K562 (cell line): ENCODE results near the gene RNU6-9. TPM values are rescaled to one million over a fixed set of nuclear protein-coding genes. Genes with fewer than 3 reads are reported as not detected.
A peak's percentile ranks its signal among the peaks of the same experiment; 100 is the strongest.

Experiments used
- ATAC-seq: fragments of 200-7000 bp; cut with Tn5 transposase; 3 replicates; pipeline ENCODE4 v1.9.1; 2020; ENCODE audit warnings: moderate library complexity
- BruUV-seq: library from RNA; stranded (reverse); fragments of 400-500 nt; replicated peaks from 2 replicates; lab custom pipeline; 2021; lab: Mats Ljungman, UMichigan
- CTCF ChIA-PET: fragments of 300-600 bp; formaldehyde crosslinking; extraction: SDS; loops from one replicate; lab custom pipeline; 2021; ENCODE audit warnings: low intra/inter-chr PET ratio; lab: Yijun Ruan, JAX
- POLR2A ChIA-PET: fragments of 300-600, 350-650 bp; sonication (Branson Sonifier 250); formaldehyde crosslinking; extraction: SDS; loops from one replicate; lab custom pipeline; 2021; ENCODE audit warnings: antibody characterized with exemption, inconsistent platforms; lab: Yijun Ruan, JAX
- DNase-seq, 4 experiments: peaks; one replicate each; pipeline versions ENCODE4 v3.0.0 to v3.0.0-alpha.2; 2011 to 2018; ENCODE audit warnings: low spot score in 3 of 4, mixed read lengths in 3 of 4; ENCODE audit errors: extremely low read depth in 1 of 4
- FAIRE-seq: peaks from 2 replicates; lab custom pipeline; 2011; peaks lifted over from hg19 to GRCh38; lab: Jason Lieb, UNC
- H2AFZ ChIP-seq: 2 replicates; pipeline ENCODE4 v1.6.0; 2011; ENCODE audit warnings: low read depth, low read length, control low read depth, inconsistent platforms
- H3K27ac ChIP-seq: fragments of 200-600 bp; 3 replicates; pipeline ENCODE4 v1.8.0; 2011; ENCODE audit warnings: low read depth, mild to moderate bottlenecking, control low read depth, inconsistent platforms, low read length, moderate library complexity, mixed read lengths; ENCODE audit errors: extremely low read depth
- H3K27me3 ChIP-seq, 2 experiments: fragments of 300-600 bp in 1 of 2; 2 replicates in 1 of 2; 3 replicates in 1 of 2; pipeline versions ENCODE4 v1.6.0 to v1.8.0; 2011; ENCODE audit warnings: inconsistent platforms in 2 of 2, low read length in 2 of 2, mild to moderate bottlenecking in 1 of 2, mixed read lengths in 1 of 2, moderate library complexity in 1 of 2; ENCODE audit not compliant: control insufficient read depth in 2 of 2, insufficient read depth in 2 of 2
- H3K36me3 ChIP-seq: fragments of 300-600 bp; 3 replicates; pipeline ENCODE4 v1.8.0; 2011; ENCODE audit warnings: mild to moderate bottlenecking, low read length, inconsistent platforms; ENCODE audit not compliant: control insufficient read depth, insufficient read depth
- H3K4me1 ChIP-seq, 2 experiments: fragments of 200-600 bp in 1 of 2; replicated peaks in 1 of 2; 2 replicates in 1 of 2; 3 replicates in 1 of 2; pipeline versions ENCODE4 v1.5.1 to v1.8.0; 2011; ENCODE audit warnings: inconsistent platforms in 2 of 2, low read length in 2 of 2, mild to moderate bottlenecking in 1 of 2, mixed read lengths in 1 of 2, moderate library complexity in 1 of 2; ENCODE audit not compliant: control insufficient read depth in 2 of 2, insufficient read depth in 2 of 2
- H3K4me2 ChIP-seq: 2 replicates; pipeline ENCODE4 v1.6.1; 2011; ENCODE audit warnings: low read length, control low read depth, inconsistent platforms, mixed read lengths; ENCODE audit not compliant: insufficient read depth
- H3K4me3 ChIP-seq: fragments of 200-600 bp; sonication (generic), shearing (Covaris generic); 2 replicates; pipeline ENCODE4 v1.5.1; 2016; ENCODE audit warnings: control low read depth, inconsistent platforms
- H3K79me2 ChIP-seq: fragments of 200-600 bp; 3 replicates; pipeline ENCODE4 v1.8.0; 2011; ENCODE audit warnings: low read length, inconsistent platforms; ENCODE audit not compliant: control insufficient read depth, insufficient read depth
- H3K9ac ChIP-seq, 2 experiments: 2 replicates each; pipeline versions ENCODE4 v1.6.0 to v1.6.1; 2011; ENCODE audit warnings: low read depth in 2 of 2, low read length in 2 of 2, control low read depth in 1 of 2, inconsistent platforms in 1 of 2, mild to moderate bottlenecking in 1 of 2, mixed read lengths in 1 of 2; ENCODE audit not compliant: insufficient read depth in 1 of 2
- H3K9me1 ChIP-seq: one replicate; pipeline ENCODE4 v1.6.0; 2011; ENCODE audit warnings: inconsistent platforms, mild to moderate bottlenecking, low read length, moderate library complexity; ENCODE audit not compliant: control insufficient read depth, insufficient read depth
- H3K9me3 ChIP-seq: replicated peaks from 2 replicates; pipeline ENCODE4 v1.5.1; 2011; ENCODE audit warnings: low read depth, low read length, inconsistent platforms; ENCODE audit not compliant: control insufficient read depth, insufficient read depth
- H4K20me1 ChIP-seq: replicated peaks from 2 replicates; pipeline ENCODE4 v1.6.1; 2011; ENCODE audit warnings: low read length, inconsistent platforms, mixed read lengths; ENCODE audit not compliant: control insufficient read depth, insufficient read depth
- ADNP ChIP-seq: fragments of 200-800 bp; sonication (Bioruptor generic); IDR thresholded peaks from 2 replicates; pipeline ENCODE4 v1.6.1; 2016; ENCODE audit warnings: missing genetic modification characterization, missing compliant biosample characterization
- CEBPG ChIP-seq, 3 experiments: fragments of 200-800 bp in 1 of 3; sonication (Bioruptor generic) in 1 of 3; sonication (generic) in 1 of 3; formaldehyde crosslinking in 1 of 3; IDR thresholded peaks in 2 of 3; conservative IDR thresholded peaks in 1 of 3; 2 replicates each; pipeline versions ENCODE4 v1.6.1 to v1.8.0; 2016 to 2022; ENCODE audit warnings: missing compliant biosample characterization in 2 of 3, missing genetic modification characterization in 2 of 3, mild to moderate bottlenecking in 1 of 3, missing genetic modification reagents in 1 of 3
- DIDO1 ChIP-seq: fragments of 450-650 bp; IDR thresholded peaks from 2 replicates; pipeline ENCODE4 v1.6.1; 2016; ENCODE audit warnings: low read depth, missing biosample characterization, missing genetic modification characterization
- FOS ChIP-seq: IDR thresholded peaks from 3 replicates; pipeline ENCODE4 v1.6.1; 2011; ENCODE audit not compliant: insufficient read length; ENCODE audit errors: extremely low read depth
- FOXO4 ChIP-seq: fragments of 450-650 bp; formaldehyde crosslinking; IDR thresholded peaks from 2 replicates; pipeline ENCODE4 v1.4.0; 2020; ENCODE audit warnings: mild to moderate bottlenecking, moderate library complexity
- HDAC1 ChIP-seq, 2 experiments: fragments of 450-650 bp; IDR thresholded peaks; 2 replicates each; pipeline ENCODE4 v1.6.1; 2016 to 2017; ENCODE audit warnings: inconsistent platforms in 1 of 2, mild to moderate bottlenecking in 1 of 2, moderate library complexity in 1 of 2
- IRF1 ChIP-seq: sonication (generic); formaldehyde crosslinking; IDR thresholded peaks from 2 replicates; pipeline ENCODE4 v1.8.0; 2022; ENCODE audit warnings: missing genetic modification reagents, mild to moderate bottlenecking, borderline replicate concordance
- KDM1A ChIP-seq, 2 experiments: fragments of 450-650 bp; IDR thresholded peaks; 2 replicates each; pipeline ENCODE4 v1.6.1; 2016; ENCODE audit warnings: mild to moderate bottlenecking in 2 of 2
- KHSRP ChIP-seq: fragments of 450-650 bp; IDR thresholded peaks from 2 replicates; pipeline ENCODE4 v1.6.1; 2017
- LEF1 ChIP-seq: fragments of 450-650 bp; IDR thresholded peaks from 2 replicates; pipeline ENCODE4 v1.6.1; 2016; ENCODE audit warnings: mild to moderate bottlenecking
- MAFK ChIP-seq: IDR thresholded peaks from 2 replicates; pipeline ENCODE4 v1.6.1; 2011; ENCODE audit warnings: low read length, improper control_type of control experiment
- PTBP1 ChIP-seq: fragments of 200-400 bp; formaldehyde crosslinking; IDR thresholded peaks from 2 replicates; pipeline ENCODE4 v1.6.1; 2017; ENCODE audit warnings: low read depth, low read length
- TEAD4 ChIP-seq, 2 experiments: sonication (generic) in 1 of 2; formaldehyde crosslinking in 1 of 2; IDR thresholded peaks; 2 replicates each; pipeline versions ENCODE4 v1.6.1 to v1.8.0; 2012 to 2022; ENCODE audit warnings: borderline replicate concordance in 1 of 2, inconsistent platforms in 1 of 2, low read length in 1 of 2, mild to moderate bottlenecking in 1 of 2, missing genetic modification reagents in 1 of 2
- YBX1 ChIP-seq: fragments of 450-650 bp; IDR thresholded peaks from 2 replicates; pipeline ENCODE4 v1.7.1; 2016; ENCODE audit warnings: mild to moderate bottlenecking
- YY1 ChIP-seq, 3 experiments: IDR thresholded peaks; 2 replicates each; pipeline ENCODE4 v1.6.1; 2011; ENCODE audit warnings: low read length in 2 of 3, mild to moderate bottlenecking in 2 of 3, moderate library complexity in 2 of 3, borderline replicate concordance in 1 of 3, control low read depth in 1 of 3, low read depth in 1 of 3; ENCODE audit not compliant: insufficient read depth in 3 of 3, insufficient replicate concordance in 2 of 3, control insufficient read depth in 1 of 3, insufficient read length in 1 of 3; ENCODE audit errors: extremely low read depth in 1 of 3
- ZKSCAN3 ChIP-seq: fragments of 250-450 bp; sonication (Bioruptor Pico); IDR thresholded peaks from 2 replicates; pipeline ENCODE4 v1.4.0; 2020
- ZNF23 ChIP-seq: fragments of 250-450 bp; sonication (Bioruptor Pico); IDR thresholded peaks from 2 replicates; pipeline ENCODE4 v1.4.0; 2020; ENCODE audit warnings: mild to moderate bottlenecking
- ZNF589 ChIP-seq: fragments of 200-800 bp; sonication (Bioruptor generic); IDR thresholded peaks from 2 replicates; pipeline ENCODE4 v1.6.1; 2016; ENCODE audit warnings: low read depth, missing genetic modification characterization, missing compliant biosample characterization
- ZNF79 ChIP-seq: fragments of 250-450 bp; sonication (Bioruptor Pico); IDR thresholded peaks from 2 replicates; pipeline ENCODE4 v1.4.0; 2020; ENCODE audit warnings: low read depth, mild to moderate bottlenecking, moderate library complexity
- ZZZ3 ChIP-seq: fragments of 450-650 bp; IDR thresholded peaks from 2 replicates; pipeline ENCODE4 v1.6.1; 2016; ENCODE audit warnings: antibody characterized with exemption, mild to moderate bottlenecking, moderate library complexity
- WGBS: fragments of 100-300 bp; shearing (Covaris generic); methylation state at CpG from one replicate; pipeline ENCODE4 v1.1.6; 2016; ENCODE audit warnings: low coverage, mixed read lengths; ENCODE audit not compliant: insufficient coverage; ENCODE audit errors: missing lambda C conversion rate; 5-methylcytosine and 5-hydroxymethylcytosine counted together
- in situ Hi-C: fragments of 300-500 bp; cut with MboI; formaldehyde crosslinking; loops from 4 replicates; pipeline ENCODE4 v1.15.0; 2018; ENCODE audit warnings: inconsistent platforms, mixed read lengths
- intact Hi-C: fragments of 100-400 bp; cut with micrococcal nuclease; formaldehyde crosslinking; loops from 2 replicates; pipeline ENCODE4 v1.14.2; 2022
- polyA plus RNA-seq, 8 experiments: library from polyadenylated mRNA; depleted of rRNA in 4 of 8; stranded (reverse) in 5 of 8; unstranded in 3 of 8; fragments of >200 nt; fragmentation: Nextera tagmentation in 2 of 8; fragmentation: Illumina TruSeq in 1 of 8; extraction: Ambion mirVana in 2 of 8; extraction: Trizol in 1 of 8; gene quantifications; 2 replicates each; pipeline versions ENCODE4 v1.2.1 to v1.2.3, GENCODE V29; 2011 to 2014; ENCODE audit warnings: inconsistent platforms in 1 of 8, missing spikeins in 1 of 8
- total RNA-seq, 7 experiments: library from RNA; depleted of rRNA in 6 of 7; stranded (reverse); fragments of >200 nt in 6 of 7; fragmentation: Illumina TruSeq in 2 of 7; extraction: Trizol in 2 of 7; gene quantifications; 2 replicates each; pipeline versions ENCODE4 v1.2.1 to v1.2.3, GENCODE V29; 2011 to 2021; ENCODE audit warnings: low replicate concordance in 1 of 7

The RNU6-9 gene
- total and polyA plus RNA-seq, 9 of the 15 experiments (the other 6 are each of a cell fraction or from before 2014, with no cell fraction given) = not detected

- H3K27ac ChIP-seq = peak overlapping the region; percentile 61; the same call in 1 of the 3 replicates
- WGBS = 81% methylated on average over 14 of the region's 14 CpGs
- intact Hi-C loops = no loop called here
- peaks cover 73% of the 10 kb centered on the region for H3K79me2 ChIP-seq
- ChIA-PET CTCF (interaction anchor here (0.6 kb wide), 2 partner anchors 20 to 99 kb away, joined by 3 to 5 read pairs; no protein-coding TSS in a partner anchor), POLR2A (interaction anchor here (3.2 kb wide), 1 partner anchor 9 kb away, joined by 15 read pairs; the partner anchor contains the start of genes MED16 and RNU6-9)
- H3K27me3 ChIP-seq = no peaks in the 10 kb centered on the region
- no peak overlapping the region for H2AFZ ChIP-seq
- no peaks in the 10 kb centered on the region for H3K9me3 ChIP-seq
- no TSS peak for BruUV-seq
- peaks cover 5% of the 10 kb centered on the region for H3K9me1 ChIP-seq
- in situ Hi-C loops = no loop called here
- H3K4me3 ChIP-seq = no peak overlapping the region
- H3K4me2 ChIP-seq = no peak overlapping the region
- ATAC-seq (no peak), DNase-seq (no peak), FAIRE-seq (no peak)
- H3K9ac ChIP-seq = no peak overlapping the region; a peak in 1 of 4 replicates
- peaks cover 12% of the 10 kb centered on the region for H4K20me1 ChIP-seq
- peaks cover 52 to 83% of the 10 kb centered on the region in 2 experiments for H3K4me1 ChIP-seq
- peaks cover 64% of the 10 kb centered on the region; the same call in 2 of the 3 replicates for H3K36me3 ChIP-seq
- TF ChIP-seq ZNF79 (CRISPR knock-in tag) = no peak
- TF ChIP-seq HDAC1 (IDR thresholded peaks at IDR 0.05) = 0 out of 4 replicates have a peak, but pooled peaks of 1 of the 2 experiments have one; percentile 19
- no peak for TF ChIP-seq FOS
- no peak for TF ChIP-seq IRF1
- TF ChIP-seq KDM1A (IDR thresholded peaks at IDR 0.05) = peak; percentile 67 to 87
- TF ChIP-seq LEF1 = no peak
- 0 out of 2 replicates have a peak, but pooled peaks have one; percentile 76 for TF ChIP-seq PTBP1
- TF ChIP-seq FOXO4 (CRISPR knock-in tag) = no peak
- no peak for TF ChIP-seq KHSRP
- no peak for TF ChIP-seq YBX1
- TF ChIP-seq ZKSCAN3 (CRISPR knock-in tag) = no peak
- TF ChIP-seq ZZZ3 = no peak
- no peak for TF ChIP-seq ZNF589 (CRISPR knock-in tag)
- no peak for TF ChIP-seq TEAD4 (IDR thresholded peaks at IDR 0.05; ENCODE audit: low read length)
- no peak for TF ChIP-seq TEAD4 (CRISPR knock-in tag; IDR thresholded peaks at IDR 0.05; ENCODE audit: borderline replicate concordance)
- TF ChIP-seq YY1 (IDR thresholded peaks at IDR 0.05; ENCODE audit: borderline replicate concordance in 1 of 3, control insufficient read depth in 1 of 3, extremely low read depth in 1 of 3, insufficient read depth in 3 of 3, insufficient read length in 1 of 3, insufficient replicate concordance in 2 of 3, low read depth in 1 of 3, low read length in 2 of 3) = no peak
- TF ChIP-seq DIDO1 = no peak
- TF ChIP-seq MAFK = no peak
- no peak for TF ChIP-seq ZNF23
- TF ChIP-seq CEBPG (CRISPR knock-in tag; IDR thresholded peaks at IDR 0.05) = no peak
- TF ChIP-seq CEBPG (tag; conservative IDR thresholded peaks at IDR 0.05 in 1 of 2, IDR thresholded peaks at IDR 0.05 in 1 of 2) = no peak
- peak; percentile 83 for TF ChIP-seq ADNP (tag)
These were observed 9.4 kb downstream of the RNU6-9 start for GRCh38 chr19:902446-903226.
